Activated CD8-positive, alpha-beta T cell treated with anti-CD3 and anti-CD28 coated beads for 36 hours (primary cell): Measurements from ENCODE around the gene FMO5. TPM values are rescaled to one million over a fixed set of nuclear protein-coding genes. Genes with fewer than 3 reads are reported as not detected.
"Not testable (repeated sequence)": the region's sequence is repeated elsewhere in the genome, so short reads cannot be mapped to it uniquely, and the experiment has no call there.

ENCODE experiments used
- ATAC-seq: fragments of 200-7000 bp; cut with Tn5 transposase; one replicate; pipeline ENCODE4 v1.10.0; 2021; ENCODE audit warnings: mild to moderate bottlenecking, moderate library complexity
- CTCF ChIA-PET: fragments of 350-600 bp; sonication (Branson Sonifier 250); formaldehyde crosslinking; loops from one replicate; lab custom pipeline; 2021; ENCODE audit warnings: antibody characterized with exemption; lab: Charles Lee
- POLR2A ChIA-PET: fragments of 350-600 bp; sonication (Branson Sonifier 250); formaldehyde crosslinking; loops from one replicate; lab custom pipeline; 2021; ENCODE audit warnings: antibody characterized with exemption; lab: Charles Lee
- DNase-seq: peaks from one replicate; pipeline ENCODE4 v3.0.0-alpha.2; 2020
- H3K27ac Mint-ChIP-seq: one replicate; pipeline ENCODE4 v1.8.0; 2021; ENCODE audit warnings: mild to moderate bottlenecking, mixed read lengths
- H3K27me3 Mint-ChIP-seq: one replicate; pipeline ENCODE4 v1.8.0; 2021; ENCODE audit warnings: mixed read lengths
- H3K36me3 Mint-ChIP-seq: one replicate; pipeline ENCODE4 v1.8.0; 2021; ENCODE audit warnings: low read depth, mixed read lengths
- H3K4me1 Mint-ChIP-seq: one replicate; pipeline ENCODE4 v1.8.0; 2021; ENCODE audit warnings: low read depth, mixed read lengths
- H3K4me3 Mint-ChIP-seq: one replicate; pipeline ENCODE4 v1.8.0; 2021; ENCODE audit warnings: mild to moderate bottlenecking, moderate library complexity, mixed read lengths
- H3K9me3 Mint-ChIP-seq: one replicate; pipeline ENCODE4 v1.8.0; 2021; ENCODE audit warnings: mixed read lengths
- intact Hi-C: fragments of 100-400 bp; cut with micrococcal nuclease; formaldehyde crosslinking; loops from one replicate; pipeline ENCODE4 v1.10.0; 2022
- total RNA-seq, 2 experiments: library from RNA; stranded (reverse); gene quantifications; one replicate each; pipeline ENCODE4 v1.2.3, GENCODE V29; 2021
- TF ChIP-seq, protein P1 (sequence below): fragments of 200-600 bp; IDR thresholded peaks from one replicate; pipeline ENCODE4 v1.8.0; 2022; ENCODE audit warnings: antibody characterized with exemption, mild to moderate bottlenecking

FMO5 gene
- total RNA-seq, 2 experiments from 2014 or later, result 0.16 TPM; not detected in 1

- DNase-seq (no peak), ATAC-seq (no peak)
- Mint-ChIP-seq H3K27me3 (no peaks in the 10 kb centered on the region), H3K4me1 (peaks cover 6% of the 10 kb centered on the region), H3K4me3 (no peak overlapping the region), H3K9me3 (no peaks in the 10 kb centered on the region), H3K36me3 (peaks cover 2% of the 10 kb centered on the region), H3K27ac (no peak overlapping the region)
- TF ChIP-seq, protein P1, sequence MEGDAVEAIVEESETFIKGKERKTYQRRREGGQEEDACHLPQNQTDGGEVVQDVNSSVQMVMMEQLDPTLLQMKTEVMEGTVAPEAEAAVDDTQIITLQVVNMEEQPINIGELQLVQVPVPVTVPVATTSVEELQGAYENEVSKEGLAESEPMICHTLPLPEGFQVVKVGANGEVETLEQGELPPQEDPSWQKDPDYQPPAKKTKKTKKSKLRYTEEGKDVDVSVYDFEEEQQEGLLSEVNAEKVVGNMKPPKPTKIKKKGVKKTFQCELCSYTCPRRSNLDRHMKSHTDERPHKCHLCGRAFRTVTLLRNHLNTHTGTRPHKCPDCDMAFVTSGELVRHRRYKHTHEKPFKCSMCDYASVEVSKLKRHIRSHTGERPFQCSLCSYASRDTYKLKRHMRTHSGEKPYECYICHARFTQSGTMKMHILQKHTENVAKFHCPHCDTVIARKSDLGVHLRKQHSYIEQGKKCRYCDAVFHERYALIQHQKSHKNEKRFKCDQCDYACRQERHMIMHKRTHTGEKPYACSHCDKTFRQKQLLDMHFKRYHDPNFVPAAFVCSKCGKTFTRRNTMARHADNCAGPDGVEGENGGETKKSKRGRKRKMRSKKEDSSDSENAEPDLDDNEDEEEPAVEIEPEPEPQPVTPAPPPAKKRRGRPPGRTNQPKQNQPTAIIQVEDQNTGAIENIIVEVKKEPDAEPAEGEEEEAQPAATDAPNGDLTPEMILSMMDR, result no peak
- POLR2A ChIA-PET, result no interaction called here
- intact Hi-C loops, result no loop called here
- CTCF ChIA-PET, result interaction anchor here (2.1 kb wide), 1 partner anchor 15 kb away, joined by 5 read pairs; no protein-coding TSS in a partner anchor
These were observed 23.4 kb downstream of the FMO5 start for GRCh38 chr1:147201786-147202185.

GRCh38 chr1:147201276-147201675 lies 23.9 kb downstream of the FMO5 start:
- no peak overlapping the region for H3K4me3 Mint-ChIP-seq
- POLR2A ChIA-PET, result no interaction called here

GRCh38 chr1:147197324-147197723 lies 27.8 kb downstream of the FMO5 start:
- POLR2A ChIA-PET, H3K36me3 Mint-ChIP-seq, CTCF ChIA-PET, H3K27me3 Mint-ChIP-seq, H3K4me1 Mint-ChIP-seq, H3K9me3 Mint-ChIP-seq, DNase-seq, H3K27ac Mint-ChIP-seq, intact Hi-C loops, ATAC-seq, H3K4me3 Mint-ChIP-seq: not testable (repeated sequence)

More at GRCh38 chr1:147201276-147201675, 23.9 kb downstream of the FMO5 start:
- Mint-ChIP-seq H3K4me1 (peaks cover 6% of the 10 kb centered on the region), H3K27me3 (no peaks in the 10 kb centered on the region), H3K27ac (no peak overlapping the region), H3K9me3 (no peaks in the 10 kb centered on the region), H3K36me3 (peaks cover 2% of the 10 kb centered on the region)
- DNase-seq, result no peak
- ATAC-seq, result no peak
- CTCF ChIA-PET, result interaction anchor here (1.0 to 2.1 kb wide), 2 partner anchors 14 to 41 kb away, joined by 3 to 5 read pairs; partner anchors contain the start of gene CHD1L
- TF ChIP-seq, protein P1, result no peak
- intact Hi-C loops, result no loop called here

DNA sequence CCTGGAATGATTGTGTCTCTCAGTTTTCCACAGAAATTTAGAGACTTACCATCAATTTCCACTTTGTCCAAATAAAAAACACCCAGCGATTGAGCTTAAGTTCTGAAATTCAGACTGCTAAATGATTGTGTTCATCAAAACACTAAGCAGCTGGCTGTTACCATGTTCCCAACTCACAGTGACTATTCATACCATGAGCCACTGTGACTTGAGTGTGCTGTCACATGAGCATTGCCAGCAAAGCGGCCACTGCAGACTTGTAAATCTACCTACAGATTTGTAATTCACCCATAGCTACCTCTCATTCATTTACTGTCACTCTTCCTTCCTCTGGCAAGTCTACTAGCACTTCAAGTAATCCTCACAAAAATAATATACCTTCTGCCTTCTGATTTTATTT lies 35.6 kb downstream of the FMO5 start:
- no peak for ATAC-seq
- intact Hi-C loops, result no loop called here

DNA sequence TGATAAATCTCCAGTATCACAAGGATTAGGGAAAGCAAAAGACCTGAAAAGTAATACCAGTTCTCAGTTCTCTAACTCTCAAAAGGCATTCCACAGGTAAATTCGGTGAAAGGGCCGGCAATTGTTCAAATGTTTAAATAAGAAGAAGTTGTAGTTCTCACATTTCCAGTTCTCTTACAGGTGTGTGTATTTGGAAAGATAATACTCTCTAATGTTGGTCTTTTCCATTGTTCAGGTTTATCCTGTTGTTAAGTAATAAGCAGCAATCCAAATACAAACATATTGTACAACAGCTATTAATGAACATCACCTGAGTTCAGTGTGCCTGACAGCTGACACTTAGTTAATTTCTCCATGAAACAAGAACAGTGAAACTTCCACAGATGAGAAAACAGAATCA lies 39.7 kb downstream of the FMO5 start:
- H3K27ac Mint-ChIP-seq, result no peak overlapping the region
- ChIA-PET POLR2A (no interaction called here), CTCF (no interaction called here)
- ATAC-seq (no peak), DNase-seq (no peak)
- H3K9me3 Mint-ChIP-seq, result no peaks in the 10 kb centered on the region
- no peak overlapping the region for H3K4me3 Mint-ChIP-seq
- no peaks in the 10 kb centered on the region for H3K27me3 Mint-ChIP-seq
- intact Hi-C loops, result no loop called here
- H3K36me3 Mint-ChIP-seq, result no peaks in the 10 kb centered on the region
- TF ChIP-seq, protein P1, result no peak
- H3K4me1 Mint-ChIP-seq, result no peaks in the 10 kb centered on the region

More for the DNA sequence above, 35.6 kb downstream of the FMO5 start:
- no peak for DNase-seq
- H3K4me1 Mint-ChIP-seq, result no peaks in the 10 kb centered on the region
- POLR2A ChIA-PET, result no interaction called here
- no peak overlapping the region for H3K27ac Mint-ChIP-seq
- H3K27me3 Mint-ChIP-seq, result no peaks in the 10 kb centered on the region
- TF ChIP-seq, protein P1, result no peak
- CTCF ChIA-PET, result interaction anchor here (0.8 to 1.4 kb wide), 3 partner anchors 10 to 18 kb away, joined by 3 to 4 read pairs (median 3); no protein-coding TSS in a partner anchor
- peaks cover 3% of the 10 kb centered on the region for H3K9me3 Mint-ChIP-seq
- no peak overlapping the region for H3K4me3 Mint-ChIP-seq
- H3K36me3 Mint-ChIP-seq, result peaks cover 2% of the 10 kb centered on the region
